DND-41 (cell line): ENCODE results near the gene SEC63.
"Not testable (repeated sequence)": the region's sequence is repeated elsewhere in the genome, so short reads cannot be mapped to it uniquely, and the experiment has no call there.

Experiments used
- EZH2 ChIP-seq: IDR thresholded peaks from 3 replicates; pipeline ENCODE4 v1.6.1; 2012; ENCODE audit warnings: borderline replicate concordance, low read depth, mild to moderate bottlenecking, moderate library complexity, low read length, inconsistent platforms; ENCODE audit not compliant: severe bottlenecking
- TF ChIP-seq, protein P1 (sequence below): IDR thresholded peaks from 2 replicates; pipeline ENCODE4 v1.5.1; 2012; ENCODE audit warnings: borderline replicate concordance, low read length, moderate library complexity, mild to moderate bottlenecking; ENCODE audit not compliant: poor library complexity, severe bottlenecking; ENCODE audit errors: extremely low read depth

DNA sequence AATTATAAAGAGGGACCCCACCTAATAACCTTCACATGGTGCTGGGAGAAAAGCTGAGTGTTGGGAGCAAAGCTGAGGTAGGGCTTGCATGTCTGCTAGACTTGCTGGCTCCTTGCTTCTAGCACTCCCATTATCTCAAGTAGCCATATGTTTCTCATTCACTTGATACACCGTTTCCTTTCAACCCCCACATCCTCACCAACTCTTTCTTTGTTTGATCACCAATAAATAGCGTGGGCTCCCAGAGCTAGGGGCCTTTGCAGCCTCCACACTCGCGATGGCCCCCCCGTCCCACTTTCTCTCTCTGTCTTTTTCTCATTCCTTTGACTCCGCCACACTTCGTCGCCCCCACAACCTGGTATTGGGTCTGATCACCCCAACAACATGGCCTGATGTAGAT, 32.6 kb upstream of the SEC63 start:
- TF ChIP-seq, protein P1, sequence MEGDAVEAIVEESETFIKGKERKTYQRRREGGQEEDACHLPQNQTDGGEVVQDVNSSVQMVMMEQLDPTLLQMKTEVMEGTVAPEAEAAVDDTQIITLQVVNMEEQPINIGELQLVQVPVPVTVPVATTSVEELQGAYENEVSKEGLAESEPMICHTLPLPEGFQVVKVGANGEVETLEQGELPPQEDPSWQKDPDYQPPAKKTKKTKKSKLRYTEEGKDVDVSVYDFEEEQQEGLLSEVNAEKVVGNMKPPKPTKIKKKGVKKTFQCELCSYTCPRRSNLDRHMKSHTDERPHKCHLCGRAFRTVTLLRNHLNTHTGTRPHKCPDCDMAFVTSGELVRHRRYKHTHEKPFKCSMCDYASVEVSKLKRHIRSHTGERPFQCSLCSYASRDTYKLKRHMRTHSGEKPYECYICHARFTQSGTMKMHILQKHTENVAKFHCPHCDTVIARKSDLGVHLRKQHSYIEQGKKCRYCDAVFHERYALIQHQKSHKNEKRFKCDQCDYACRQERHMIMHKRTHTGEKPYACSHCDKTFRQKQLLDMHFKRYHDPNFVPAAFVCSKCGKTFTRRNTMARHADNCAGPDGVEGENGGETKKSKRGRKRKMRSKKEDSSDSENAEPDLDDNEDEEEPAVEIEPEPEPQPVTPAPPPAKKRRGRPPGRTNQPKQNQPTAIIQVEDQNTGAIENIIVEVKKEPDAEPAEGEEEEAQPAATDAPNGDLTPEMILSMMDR = not testable (repeated sequence)
- TF ChIP-seq EZH2 = not testable (repeated sequence)
